ENCODE data around the gene HMGCL.
"Not testable (repeated sequence)": the region's sequence is repeated elsewhere in the genome, so short reads cannot be mapped to it uniquely, and the experiment has no call there.

The HMGCL gene

GRCh38 chr1:23797478-23798448 is 27.5 kb downstream of the HMGCL start:
- DNase-seq: no peak

DNA sequence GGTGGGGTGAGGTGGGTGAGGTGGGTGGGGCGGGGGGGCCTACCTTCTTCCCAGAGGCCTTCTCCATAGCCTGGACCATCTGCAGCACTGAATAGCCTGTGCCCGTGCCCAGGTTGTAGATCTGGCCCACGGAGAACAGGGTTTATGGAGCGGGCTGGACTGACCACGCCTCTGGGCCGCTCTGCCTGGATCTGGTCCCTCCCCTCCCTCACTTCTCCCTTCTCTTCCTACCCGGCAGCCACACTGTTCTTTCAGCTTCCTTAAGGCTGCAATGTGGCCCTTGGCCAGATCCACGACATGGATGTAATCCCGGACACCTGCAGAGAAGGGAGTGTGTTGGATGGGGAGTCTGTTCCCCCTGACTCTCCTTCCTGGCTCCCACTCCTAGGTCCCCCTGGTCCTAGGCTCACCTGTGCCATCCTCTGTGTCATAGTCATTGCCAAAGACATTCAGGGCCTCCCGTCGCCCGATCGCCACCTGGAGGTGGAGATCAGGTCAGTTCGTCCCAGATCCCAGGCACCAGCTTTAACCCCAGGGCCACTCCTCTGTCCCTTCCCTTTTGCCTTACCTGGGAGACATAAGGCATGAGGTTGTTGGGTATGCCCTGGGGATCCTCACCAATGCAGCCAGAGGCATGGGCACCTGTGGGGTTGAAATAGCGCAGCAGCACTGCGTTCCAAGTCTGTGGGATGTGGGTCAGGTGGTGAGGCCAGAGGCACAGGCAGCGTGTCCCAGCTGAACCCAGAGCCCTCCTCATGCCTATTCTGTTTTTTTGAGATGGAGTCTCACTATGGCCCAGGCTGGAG is 28.6 kb downstream of the HMGCL start:
- no peak for DNase-seq

DNA sequence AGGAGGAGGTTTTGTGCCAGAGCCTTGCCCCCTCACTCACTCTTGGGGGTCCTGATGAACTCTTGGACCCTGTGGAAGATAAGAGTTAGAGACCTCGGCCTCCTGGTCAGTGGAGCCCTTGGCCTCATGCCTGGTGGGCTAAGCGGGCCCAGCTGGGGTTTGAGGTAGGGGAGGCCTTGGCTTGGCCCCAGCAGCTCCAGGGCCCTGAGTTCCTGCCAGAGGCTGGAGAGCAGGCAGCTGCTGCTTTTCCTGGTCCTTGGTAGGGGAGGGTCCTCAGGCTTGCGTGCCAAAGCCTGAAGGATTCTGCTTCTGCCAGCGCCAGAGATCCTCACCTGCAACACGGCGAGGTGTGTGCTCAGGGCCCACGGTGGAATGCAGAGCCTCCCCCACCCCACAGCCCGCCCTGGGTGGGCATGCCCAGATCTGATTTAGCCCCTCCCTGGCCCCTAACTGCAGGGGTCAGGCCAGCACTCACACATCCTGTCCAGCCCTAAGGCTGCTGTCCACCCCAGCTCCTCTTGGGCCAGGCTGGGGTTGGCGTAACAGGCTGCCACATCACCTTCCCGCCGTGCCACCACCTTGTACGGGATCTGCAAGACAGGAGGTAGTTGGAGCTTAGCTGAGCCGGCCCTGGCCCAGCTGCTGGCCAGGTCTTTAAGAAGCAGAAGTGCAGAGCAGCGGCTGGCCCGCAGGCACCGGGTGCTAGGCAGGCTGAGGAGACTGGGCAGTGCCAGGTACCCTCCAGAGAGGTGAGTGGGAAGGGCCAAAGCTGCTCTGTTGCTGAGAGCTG is 29.4 kb downstream of the HMGCL start:
- no peak for DNase-seq

DNA sequence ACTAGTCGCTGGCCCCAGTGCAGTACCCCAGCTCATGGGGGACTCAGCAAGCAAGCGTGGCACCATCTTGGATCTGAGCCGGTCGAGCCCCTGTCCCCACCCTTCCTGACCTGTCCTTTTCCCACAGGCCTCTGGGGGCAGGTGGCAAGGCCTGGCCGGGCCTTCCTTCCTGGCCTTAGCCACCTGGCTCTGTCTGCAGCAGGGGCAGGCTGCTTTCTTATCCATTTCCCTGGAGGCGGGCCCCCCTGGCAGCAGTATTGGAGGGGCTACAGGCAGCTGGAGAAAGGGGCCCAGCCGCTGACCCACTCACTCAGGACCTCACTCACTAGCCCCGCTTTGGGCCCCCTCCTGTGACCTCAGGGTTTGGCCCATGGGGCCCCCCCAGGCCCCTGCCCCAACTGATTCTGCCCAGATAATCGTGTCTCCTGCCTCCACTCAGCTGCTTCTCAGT is 30.5 kb downstream of the HMGCL start:
- not testable (repeated sequence) for DNase-seq

- no peak for DNase-seq
Measured at GRCh38 chr1:23793861-23794731, 31.1 kb downstream of the HMGCL start.

DNA sequence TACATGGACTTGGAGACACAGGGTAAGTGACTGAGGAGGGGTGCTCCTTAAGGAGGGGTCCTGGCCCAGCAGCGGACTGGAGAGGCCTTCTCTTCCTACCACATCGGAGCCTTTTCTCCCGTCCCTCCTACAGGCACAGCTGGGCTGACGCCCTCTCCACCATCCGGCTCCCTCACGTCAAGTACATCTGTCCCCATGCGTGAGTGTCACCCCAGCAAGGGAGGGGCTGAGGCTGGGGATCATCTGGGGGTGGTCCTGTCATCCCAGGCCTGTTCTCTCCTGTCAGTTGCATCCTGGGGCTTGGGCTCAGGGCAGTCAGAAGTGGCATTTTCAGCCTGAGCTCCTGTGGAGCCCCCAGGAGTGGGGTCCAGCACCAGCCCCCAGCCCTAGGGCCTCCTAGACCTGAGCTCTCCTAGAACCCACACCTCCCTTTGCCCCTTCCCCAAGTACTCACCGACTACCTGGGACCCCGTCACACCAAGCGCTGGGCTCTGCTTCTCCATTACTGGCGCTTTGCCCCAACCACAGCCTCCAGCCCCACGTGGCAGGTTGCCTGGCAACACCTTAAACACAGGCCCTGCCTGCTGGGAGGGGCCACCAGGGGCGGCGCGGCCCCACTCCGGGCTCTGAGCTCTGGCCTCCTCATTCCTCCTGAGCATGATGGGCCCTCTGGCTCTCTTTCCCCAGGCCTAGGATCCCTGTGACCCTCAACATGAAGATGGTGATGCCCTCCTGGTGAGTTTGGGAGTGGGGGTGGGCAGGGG is 32.0 kb downstream of the HMGCL start:
- DNase-seq: no peak

- no peak for DNase-seq
Measured at GRCh38 chr1:23792151-23792945, 32.9 kb downstream of the HMGCL start.

- DNase-seq: no peak
Measured at GRCh38 chr1:23791516-23792047, 33.6 kb downstream of the HMGCL start.

DNA sequence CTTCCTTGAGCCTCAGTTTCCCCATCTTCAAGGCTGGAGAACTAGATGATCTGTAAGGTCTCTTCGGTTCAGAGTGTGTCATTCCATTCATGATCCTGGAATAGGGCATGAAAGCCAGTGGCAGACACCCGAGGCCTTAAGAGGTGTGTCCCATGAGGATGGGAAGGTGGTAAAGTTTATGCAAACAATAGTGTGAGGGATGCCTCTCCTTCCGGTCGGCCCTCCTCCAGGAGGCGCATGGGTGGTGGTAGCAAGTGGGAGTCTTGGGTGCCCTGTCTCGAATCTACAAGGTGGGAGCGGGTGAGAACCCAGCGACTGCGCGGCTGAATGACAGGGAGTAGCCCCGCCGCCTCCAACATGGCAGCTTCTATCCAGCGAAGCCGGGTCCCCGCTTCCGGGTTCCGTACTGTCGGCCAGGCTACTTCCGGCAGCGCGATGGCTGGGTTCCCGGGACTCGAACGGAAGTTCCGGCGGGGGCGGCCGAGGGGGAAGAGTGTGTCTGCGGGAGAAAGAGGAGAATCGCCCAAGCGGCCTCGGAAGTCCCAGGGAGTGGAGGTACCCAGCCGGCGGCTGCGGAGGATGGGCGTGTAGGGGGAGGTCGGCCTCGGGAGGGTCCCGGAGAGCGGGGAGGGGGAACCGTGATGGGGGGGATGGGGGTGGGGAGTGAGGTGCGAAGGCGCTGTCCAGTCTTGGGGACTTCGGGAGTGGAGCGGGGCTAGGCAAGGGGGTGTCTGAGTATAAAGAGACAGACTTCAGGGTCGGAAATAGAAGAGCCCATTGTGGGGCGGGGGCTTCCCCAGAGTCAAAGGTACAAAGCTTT is 34.3 kb downstream of the HMGCL start, which contains the start of gene LYPLA2:
LYPLA2 (plus strand) TSS at position 450 of the 820 bp plus-strand sequence. CDS start 1,538 bp downstream, outside the sequence.
- peak; percentile 81 for DNase-seq

DNA sequence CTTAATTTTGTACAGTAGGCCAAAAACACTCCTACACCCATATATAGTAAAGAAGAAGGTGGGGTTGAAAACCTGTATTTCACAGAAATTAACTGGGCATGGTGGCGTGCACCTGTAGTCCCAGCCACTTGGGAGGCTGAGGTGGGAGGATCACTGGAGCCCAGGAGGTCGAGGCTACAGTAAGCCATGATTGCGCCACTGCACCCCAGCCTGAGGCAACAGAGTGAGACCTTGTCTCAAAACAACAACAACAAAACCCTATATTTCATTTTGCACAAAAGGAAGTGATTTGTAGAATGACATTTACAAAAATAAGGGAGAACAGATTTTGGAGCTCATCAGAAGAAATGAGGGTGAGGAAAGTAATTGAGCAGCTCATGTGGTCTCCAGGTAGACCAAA is 36.5 kb downstream of the HMGCL start:
- no peak for DNase-seq

DNA sequence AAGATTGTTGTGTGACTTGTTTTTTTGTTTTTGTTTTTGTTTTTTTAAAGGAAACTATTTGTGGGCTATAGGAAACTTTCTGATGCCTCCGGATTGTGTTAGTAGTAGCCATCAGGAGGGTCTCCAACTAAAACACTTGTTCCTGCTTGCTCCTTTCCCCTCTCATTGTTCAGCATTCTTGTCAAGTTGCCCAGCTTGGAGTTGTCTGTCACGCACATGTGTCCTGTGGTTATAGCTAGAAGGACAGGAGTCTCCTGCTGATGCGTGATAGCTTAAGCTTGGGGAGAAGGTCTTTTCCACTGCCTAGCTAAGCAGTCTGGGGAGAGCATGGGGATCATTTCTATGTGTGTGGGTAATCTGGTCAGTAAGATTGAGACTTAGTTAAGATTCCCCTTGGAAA is 37.5 kb downstream of the HMGCL start:
- DNase-seq: no peak

DNA sequence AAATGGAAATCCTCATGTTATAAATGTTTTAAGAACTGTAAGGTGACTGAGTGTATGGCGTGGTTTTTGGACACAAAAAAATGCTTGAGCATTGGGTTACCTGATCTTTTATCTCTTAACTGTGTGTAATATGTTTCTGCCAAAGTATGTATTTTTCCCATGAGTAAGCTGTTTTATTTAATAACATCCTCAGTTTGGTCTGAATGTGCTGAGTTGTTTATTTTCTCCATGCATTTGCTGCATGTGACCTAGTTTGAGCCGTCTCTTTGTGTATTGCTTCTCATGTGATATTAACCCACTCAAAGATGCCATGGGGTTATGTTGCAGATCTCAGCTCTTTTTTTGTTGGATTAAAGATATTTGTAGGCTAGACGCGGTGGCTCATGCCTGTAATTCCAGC is 40.4 kb downstream of the HMGCL start:
- no peak for DNase-seq

DNA sequence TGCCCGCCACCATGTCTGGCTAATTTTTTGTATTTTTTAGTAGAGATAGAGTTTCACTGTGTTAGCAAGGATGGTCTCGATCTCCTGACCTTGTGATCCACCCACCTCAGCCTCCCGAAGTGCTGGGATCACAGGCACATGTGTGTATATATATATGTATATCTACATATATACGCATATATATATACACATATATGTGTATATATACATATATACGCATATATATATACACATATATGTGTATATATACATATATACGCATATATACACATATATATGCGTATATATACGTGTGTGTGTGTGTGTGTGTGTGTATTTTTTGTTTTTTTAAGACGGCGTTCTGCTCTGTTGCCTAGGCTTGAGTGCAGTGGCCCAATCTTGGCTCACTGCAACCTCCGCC is 42.1 kb downstream of the HMGCL start:
- not testable (repeated sequence) for DNase-seq

DNA sequence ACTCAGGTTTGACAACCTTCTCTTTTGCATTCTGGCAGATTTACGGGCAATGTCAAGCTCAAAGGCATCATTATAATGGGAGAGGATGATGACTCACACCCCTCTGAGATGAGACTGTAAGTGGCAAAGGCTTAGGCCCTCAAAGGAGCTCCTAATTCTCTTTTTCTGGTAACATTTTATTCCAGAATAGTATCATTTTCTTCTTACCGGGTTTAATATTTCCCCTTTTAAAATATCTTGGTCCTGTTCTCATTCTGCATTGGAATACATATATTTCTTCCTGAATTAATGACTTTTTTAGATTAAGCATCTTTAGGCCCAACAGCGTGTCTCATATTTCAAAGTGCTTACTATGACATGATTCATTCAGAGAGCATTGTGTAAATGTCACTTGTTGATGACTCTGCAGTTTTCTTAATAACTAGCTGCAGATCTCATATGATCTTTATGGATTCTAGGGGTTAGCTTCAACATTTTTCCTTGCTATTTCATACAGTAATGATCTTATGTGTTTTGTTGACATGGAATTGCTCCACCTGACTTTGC is 45.3 kb downstream of the HMGCL start:
- no peak for DNase-seq

- peak; percentile 70 for DNase-seq
Measured at GRCh38 chr1:23777979-23778814, 47.0 kb downstream of the HMGCL start, which contains the start of gene PITHD1. TSS of gene PITHD1 (plus strand) at chr1:23778418. CDS start at chr1:23778516, 98 bp downstream.

GRCh38 chr1:23776217-23776616 is 49.0 kb downstream of the HMGCL start:
- DNase-seq: no peak

DNA sequence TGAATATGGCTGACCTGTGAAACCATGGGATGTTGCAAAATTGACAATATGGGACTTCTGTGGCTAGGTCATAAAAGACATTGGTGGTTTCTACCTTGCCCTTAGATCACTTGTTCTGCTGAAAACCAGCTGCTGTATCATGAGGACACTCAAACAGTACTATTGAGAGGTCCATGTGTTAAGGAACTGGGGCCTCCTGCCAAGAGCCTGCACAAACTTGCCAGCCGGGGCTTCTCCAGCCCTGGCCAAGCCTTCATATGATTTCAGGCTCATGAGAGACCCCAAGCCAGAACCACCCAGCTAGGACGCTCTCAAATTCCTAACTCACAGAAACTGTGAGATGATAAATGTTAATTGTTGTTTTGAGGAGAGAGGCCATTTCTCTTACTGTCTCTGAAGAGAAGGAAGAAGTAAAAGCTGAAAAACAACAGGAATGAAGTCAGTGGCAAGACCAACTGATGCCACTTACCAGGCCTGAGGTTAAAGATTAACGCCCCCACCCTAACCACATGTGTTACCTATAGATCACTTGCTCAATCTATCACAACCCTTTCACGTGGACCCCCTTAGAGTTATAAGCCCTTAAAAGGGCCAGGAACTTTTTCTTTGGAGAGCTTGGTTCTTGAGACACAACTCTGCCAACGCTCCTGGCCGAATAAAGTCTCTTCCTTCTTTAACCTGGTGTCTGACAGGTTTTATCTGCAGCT is 50.9 kb downstream of the HMGCL start:
- no peak for DNase-seq
